Fibroblast of villous mesenchyme (primary cell): ENCODE measurements around the gene SSR2. TPM values are rescaled to one million over a fixed set of nuclear protein-coding genes. Genes with fewer than 3 reads are reported as not detected.
"Not testable (repeated sequence)": the region's sequence is repeated elsewhere in the genome, so short reads cannot be mapped to it uniquely, and the experiment has no call there.

Experiments used
- DNase-seq: peaks from one replicate; pipeline ENCODE4 v3.0.0-alpha.2; 2010; ENCODE audit warnings: low read depth
- H3K4me3 ChIP-seq: 2 replicates; pipeline ENCODE4 v1.5.1; 2011; ENCODE audit warnings: low read depth, mild to moderate bottlenecking, low read length
- total RNA-seq: library from RNA; depleted of rRNA; stranded (reverse); fragments of >200 nt; gene quantifications from 2 replicates; pipeline ENCODE4 v1.2.3, GENCODE V29; 2012
- TF ChIP-seq, protein P1 (sequence below): IDR thresholded peaks from 2 replicates; pipeline ENCODE4 v1.5.1; 2012; ENCODE audit warnings: low read depth, mild to moderate bottlenecking, low read length; ENCODE audit not compliant: insufficient read depth

The SSR2 gene
- total RNA-seq, 1 donor = 386 TPM

DNA sequence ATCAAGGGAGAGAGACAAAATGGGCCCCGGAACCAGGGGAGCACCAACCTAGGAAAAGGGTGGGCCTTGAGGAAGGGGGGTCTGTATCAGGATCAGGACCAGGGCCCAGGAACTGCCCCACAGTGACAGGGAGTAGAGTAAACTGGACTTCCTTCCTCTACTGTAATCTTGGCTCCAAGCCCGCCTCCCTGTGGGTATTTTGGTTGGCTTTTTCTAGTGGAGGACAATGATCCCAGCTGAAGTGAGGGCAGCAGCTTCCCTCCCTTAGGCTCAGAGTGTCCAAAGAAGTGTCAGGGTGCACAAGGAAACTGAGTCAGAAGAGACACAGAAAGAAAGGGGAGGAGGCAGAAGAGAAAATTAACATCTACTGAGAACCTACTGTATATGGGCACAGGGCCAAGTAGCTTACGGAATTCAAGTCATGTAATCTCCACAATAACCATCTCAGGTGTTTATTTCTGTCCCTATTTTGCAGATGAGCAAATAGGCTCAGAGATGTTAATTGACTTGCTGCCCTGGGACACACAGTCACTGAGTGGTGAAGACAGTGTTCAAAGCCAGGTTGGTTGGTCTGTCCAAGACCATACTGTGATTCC, 28.0 kb upstream of the SSR2 start:
- no peak for DNase-seq
- H3K4me3 ChIP-seq = no peak overlapping the region
- TF ChIP-seq, protein P1, sequence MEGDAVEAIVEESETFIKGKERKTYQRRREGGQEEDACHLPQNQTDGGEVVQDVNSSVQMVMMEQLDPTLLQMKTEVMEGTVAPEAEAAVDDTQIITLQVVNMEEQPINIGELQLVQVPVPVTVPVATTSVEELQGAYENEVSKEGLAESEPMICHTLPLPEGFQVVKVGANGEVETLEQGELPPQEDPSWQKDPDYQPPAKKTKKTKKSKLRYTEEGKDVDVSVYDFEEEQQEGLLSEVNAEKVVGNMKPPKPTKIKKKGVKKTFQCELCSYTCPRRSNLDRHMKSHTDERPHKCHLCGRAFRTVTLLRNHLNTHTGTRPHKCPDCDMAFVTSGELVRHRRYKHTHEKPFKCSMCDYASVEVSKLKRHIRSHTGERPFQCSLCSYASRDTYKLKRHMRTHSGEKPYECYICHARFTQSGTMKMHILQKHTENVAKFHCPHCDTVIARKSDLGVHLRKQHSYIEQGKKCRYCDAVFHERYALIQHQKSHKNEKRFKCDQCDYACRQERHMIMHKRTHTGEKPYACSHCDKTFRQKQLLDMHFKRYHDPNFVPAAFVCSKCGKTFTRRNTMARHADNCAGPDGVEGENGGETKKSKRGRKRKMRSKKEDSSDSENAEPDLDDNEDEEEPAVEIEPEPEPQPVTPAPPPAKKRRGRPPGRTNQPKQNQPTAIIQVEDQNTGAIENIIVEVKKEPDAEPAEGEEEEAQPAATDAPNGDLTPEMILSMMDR = no peak

DNA sequence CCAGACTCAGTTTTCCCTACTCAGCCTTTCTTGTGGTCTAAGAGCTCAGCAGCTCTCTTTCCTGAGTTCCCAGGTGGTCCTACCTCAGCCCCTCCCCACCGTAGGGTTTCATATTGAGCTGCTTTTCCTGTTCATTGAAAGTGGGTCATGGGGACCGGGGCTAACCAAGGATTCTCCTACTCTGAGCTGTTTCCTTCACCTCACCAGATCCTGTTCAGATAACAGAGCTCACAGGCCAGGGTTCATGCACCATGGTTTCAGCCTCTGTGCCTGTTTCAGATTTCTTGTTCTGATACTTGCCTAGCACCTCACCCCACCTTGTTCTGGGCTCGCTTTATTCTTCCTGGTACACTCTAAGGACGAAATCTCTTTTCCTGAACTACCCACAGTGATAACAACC, 24.3 kb upstream of the SSR2 start:
- no peak for DNase-seq
- TF ChIP-seq, protein P1 = no peak
- H3K4me3 ChIP-seq = no peak overlapping the region

DNA sequence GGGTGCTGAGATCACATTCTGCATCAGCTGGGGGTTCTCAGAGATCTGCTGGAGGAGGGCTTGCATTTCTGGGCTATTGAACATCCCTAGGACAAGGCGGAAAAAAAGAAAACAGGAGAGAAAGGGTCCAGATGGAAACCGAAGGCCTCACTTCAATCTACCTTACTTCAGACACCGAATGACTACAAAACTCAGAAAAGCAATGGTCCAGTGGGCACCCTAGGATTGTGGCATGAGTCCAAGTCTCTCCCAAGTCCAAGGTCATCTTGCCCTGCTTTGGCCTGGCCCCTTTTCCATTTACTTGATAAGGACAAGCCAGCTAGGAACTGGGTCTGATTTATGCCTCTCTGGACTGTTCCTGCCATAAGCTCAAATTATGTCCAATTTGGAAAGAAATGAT, 22.1 kb upstream of the SSR2 start:
- no peak for DNase-seq
- no peak overlapping the region for H3K4me3 ChIP-seq
- TF ChIP-seq, protein P1 = no peak

DNA sequence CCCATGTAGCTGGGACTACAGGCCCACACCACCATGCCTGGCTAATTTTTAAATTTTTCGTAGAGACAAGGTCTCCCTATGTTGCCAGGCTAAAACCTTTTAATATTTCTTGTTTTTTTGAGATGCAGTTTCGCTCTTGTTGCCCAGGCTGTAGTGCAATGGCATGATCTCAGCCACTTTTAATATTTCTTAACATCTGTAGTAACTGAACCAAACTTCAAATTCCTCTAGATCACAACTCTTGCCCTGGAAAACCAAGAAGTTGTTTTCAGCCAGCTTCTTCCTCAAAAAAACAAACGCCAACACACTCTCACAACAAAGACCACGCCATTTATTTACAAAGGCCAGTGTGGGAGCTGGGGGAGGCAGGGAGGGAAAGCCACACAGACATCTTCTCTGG, 14.2 kb upstream of the SSR2 start:
- H3K4me3 ChIP-seq, DNase-seq: not testable (repeated sequence)

DNA sequence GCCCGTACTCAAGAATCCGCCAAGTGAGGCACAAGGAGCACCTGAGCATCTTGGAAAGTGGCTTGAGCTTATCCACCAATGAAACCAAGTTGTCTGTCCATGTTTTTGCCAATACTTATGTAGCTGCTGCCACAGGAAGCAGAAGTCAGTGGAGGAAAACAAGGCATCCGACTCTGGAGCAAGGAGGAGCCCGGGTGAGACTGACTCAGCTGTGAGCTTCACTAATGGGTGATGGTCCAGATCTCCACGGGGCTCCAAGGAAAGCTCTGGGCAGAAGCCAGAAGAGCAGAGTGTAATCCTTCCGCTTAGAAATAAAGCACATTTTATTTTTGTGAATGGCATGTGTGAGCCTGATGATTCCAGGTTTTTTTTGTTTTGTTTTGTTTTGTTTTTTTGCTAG, 12.3 kb upstream of the SSR2 start:
- no peak overlapping the region for H3K4me3 ChIP-seq
- TF ChIP-seq, protein P1 = no peak
- DNase-seq = no peak

DNA sequence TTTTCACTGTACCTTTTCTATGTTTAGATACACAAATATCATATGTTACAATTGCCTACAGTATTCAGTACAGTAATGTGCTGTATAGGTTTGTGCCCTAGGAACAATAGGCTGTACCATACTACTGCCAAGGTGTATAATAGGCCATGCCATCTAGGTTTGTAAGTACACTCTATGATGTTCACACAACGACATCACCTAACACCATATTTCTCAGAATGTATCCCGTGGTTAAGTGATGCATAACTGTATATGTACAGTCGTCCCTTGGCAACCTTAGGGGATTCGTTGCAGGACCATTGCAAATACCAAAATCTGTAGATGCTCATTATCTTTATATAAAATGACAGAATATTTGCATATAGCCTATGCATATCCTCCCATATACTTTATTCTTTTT, 5.8 kb upstream of the SSR2 start:
- TF ChIP-seq, protein P1 = no peak
- DNase-seq = no peak
- no peak overlapping the region for H3K4me3 ChIP-seq

DNA sequence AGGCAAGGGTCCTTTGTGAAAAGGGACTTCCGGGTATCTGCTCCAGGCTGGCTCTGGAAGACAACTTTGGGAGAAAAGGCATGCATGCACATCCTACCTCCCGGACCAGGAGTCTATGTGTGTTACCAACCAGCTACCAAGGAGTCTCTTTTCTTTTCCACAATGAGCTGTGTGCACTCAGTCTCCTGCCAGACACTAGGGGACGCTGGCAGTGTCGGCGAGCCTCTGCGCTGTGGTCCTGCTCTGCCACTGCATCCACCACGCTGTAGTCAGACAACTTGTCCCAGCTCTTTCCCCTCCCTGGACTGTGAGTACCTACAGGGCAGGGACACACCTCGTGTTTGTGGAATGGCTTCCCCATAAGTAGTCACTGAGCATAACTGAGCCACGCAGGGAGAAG, 5.1 kb upstream of the SSR2 start:
- DNase-seq = peak; percentile 49
- no peak overlapping the region for H3K4me3 ChIP-seq
- TF ChIP-seq, protein P1 = peak; percentile 86
